Non-pigmented ciliary epithelial cell (primary cell): ENCODE measurements around the gene ACBD7.

Experiments used
- DNase-seq: peaks from one replicate; pipeline ENCODE4 v3.0.0-alpha.2; 2010; ENCODE audit warnings: low read depth

Gene ACBD7

DNA sequence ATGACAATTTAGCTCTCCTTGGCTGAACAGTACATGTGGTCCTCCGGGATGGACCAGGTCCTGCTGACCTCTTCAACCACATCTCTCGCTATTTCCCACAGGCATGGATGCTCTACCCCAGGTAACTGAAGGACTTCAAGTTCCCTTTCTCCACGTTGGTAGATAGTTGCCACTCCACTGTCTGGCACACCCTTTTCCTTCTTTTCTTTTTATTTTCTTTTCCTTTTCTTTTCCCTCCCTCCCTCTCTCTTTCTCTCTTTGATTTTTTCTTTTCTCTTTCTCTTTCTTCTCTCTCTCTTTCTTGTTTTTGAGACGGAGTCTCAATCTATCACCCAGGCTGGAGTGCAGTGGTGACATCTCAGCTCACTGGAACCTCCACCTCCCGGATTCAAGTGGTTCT, 2.8 kb upstream of the ACBD7 start:
- no peak for DNase-seq

DNA sequence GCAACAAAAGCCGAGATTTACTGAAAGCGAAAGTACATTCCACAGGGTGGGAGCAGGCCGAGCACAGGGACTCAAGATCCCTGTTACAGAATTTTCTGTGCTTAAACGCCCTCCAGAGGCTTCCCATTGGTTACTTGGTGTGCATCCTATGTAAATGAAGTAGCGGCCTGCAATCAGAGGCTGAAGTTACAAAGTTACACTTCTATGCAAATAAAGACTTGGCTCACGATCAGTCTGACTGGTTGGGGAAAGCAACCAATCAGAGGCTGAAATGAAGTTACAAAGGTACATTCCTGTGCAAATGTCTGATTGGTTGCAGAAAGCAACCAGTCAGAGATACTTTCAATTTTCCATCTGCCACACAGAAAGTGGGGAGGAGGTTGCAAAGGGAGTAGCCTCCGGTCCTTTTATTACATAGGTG, 4.1 kb downstream of the ACBD7 start:
- peak; percentile 83 for DNase-seq

DNA sequence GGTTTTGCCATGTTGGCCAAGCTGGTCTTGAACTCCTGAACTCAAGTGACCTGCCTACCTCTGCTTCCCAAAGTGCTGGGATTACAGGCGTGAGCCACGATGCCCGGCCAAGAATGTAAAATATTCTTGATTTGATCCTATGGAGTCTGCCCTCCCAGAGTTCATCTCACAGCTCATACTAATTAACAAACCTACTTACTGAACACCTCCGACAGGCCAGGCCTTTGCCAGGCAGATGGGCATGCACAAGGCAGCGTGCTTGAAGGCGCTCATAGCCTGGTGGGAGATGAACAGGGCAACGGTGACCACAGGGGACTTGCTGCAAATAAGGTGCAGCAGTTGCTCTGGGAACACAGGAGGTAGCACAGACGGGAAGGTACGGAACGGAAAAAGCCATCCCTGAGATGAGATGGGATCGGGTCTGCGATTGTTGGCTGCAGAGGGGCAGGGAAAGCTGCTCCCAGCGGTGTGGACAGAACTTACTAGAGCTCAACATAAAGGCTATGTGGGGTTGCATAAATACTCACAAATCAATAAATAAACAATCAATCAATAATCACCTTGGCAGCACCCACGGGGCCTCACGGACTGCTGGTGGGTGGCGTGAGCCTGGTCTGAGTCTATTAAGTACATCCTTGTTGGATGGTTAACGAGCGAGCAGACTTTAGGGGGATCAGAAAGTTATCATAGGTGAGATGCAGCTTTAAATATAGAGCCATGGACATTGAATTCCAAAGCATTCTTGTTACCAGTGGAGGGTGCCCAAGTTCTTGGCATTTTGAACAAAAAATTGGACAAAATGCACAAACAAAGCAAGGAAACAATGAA, 4.7 kb downstream of the ACBD7 start:
- DNase-seq: no peak

DNA sequence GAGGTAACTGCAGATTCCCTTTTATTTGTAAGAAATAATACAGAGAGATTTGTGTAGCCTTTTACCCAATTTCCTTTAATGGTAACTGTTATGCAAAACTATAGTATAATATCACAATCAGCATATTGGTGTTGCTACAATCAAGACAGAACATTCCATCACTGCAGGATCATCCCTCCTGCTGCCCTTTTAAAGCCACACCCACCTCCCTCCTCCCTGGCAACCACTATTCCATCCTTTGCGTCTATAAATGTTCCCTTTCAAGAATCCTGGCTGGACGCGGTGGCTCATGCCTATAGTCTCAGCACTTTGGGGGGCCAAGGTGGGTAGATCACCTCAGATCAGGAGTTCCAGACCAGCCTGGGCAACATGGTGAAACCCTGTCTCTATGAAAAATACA, 13.2 kb downstream of the ACBD7 start:
- no peak for DNase-seq

DNA sequence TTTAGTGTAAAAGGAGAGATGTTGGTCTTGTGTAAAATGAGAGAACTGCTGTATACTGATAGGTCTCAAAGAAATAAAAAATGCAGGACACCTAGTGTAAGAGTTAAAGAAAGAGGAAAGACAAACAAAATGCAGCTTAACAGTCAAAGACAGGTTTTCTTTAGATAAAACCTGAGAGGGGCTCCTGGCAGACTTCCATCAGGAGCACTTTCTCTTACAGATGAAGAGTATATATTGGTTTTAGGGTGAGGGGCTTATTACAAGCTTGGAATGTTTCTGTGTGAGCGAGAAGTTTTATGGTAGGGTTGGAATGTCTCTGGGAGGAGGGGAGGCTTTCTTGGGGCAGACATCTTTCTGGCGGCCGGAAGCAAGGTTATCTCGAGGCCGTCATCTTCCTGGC, 16.2 kb downstream of the ACBD7 start:
- no peak for DNase-seq

DNA sequence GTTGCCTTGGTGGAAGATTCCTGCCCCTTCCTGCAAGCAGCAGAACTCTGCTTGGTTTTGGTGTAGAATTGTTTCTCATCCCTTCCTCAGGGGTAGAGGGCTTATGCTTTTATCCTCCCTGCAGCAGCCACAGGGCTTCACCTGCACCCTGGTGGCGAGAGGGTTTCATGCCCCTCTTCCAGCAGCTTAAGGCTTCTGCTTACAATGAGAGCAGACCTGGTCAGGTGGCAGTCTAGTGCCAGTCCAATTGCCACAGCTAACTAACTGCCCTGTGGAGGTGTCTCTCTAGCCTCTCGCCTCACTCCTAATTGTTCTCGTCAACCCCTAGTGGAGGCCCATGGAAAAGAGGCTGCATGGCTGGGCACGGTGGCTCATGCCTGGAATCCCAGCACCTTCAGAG, 19.3 kb downstream of the ACBD7 start:
- no peak for DNase-seq

DNA sequence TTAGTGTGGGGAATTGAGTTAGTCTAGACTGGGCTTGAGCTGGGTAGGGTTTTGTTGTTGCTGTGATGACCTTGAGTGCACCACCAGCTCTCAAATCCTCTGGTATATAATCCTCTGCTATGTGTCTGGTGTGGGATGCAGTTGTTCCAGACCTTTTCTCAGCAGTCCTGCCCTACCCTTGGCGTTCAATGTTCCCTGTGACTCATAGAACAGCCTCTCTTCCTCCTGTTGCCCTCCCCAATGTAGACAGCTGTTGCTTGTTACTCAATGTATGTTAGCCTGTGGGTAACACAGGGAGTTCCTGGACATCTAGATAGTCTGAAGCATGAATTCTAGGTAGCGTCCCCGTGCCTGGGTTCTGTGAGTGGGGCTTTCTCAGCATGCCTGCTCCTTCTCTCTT, 19.8 kb downstream of the ACBD7 start:
- DNase-seq: peak; percentile 68

DNA sequence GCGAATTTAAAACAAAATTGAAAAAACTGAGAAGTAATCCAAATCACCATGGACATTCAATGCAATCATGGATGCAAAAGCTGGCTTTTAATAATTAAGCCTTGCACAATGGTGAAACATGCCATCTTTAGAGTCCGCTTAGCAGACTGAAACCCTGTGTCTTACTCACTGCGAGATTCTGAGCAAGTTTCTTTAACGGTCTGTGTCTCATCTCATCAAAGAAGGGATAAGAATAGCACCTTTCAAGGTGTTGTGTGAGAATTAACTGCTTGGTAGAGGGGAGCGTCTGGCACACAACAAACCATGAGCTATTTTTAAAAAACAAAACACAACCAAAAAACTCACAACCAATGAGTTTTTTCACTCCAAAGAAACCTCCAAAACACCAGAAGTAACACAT, 21.4 kb downstream of the ACBD7 start:
- DNase-seq: no peak

DNA sequence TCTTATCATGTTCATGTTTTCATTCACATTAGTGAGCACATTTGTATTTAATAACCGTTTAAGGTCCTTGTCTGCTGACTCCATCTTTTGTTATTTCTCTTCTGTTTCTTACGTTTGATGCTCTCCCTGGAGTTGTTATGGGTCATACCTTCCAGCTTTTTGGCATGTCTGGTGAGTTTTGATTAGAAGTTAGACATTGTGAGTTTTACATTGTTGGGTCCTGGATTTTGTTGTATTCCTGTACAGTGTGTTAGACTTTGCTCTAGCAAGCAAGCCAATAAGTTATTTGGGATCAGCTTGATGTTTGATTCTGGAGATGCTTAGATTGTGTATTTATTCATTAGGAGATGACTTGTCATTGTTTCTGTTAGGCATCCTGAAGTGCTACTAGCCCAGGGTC, 27.9 kb downstream of the ACBD7 start:
- no peak for DNase-seq

DNA sequence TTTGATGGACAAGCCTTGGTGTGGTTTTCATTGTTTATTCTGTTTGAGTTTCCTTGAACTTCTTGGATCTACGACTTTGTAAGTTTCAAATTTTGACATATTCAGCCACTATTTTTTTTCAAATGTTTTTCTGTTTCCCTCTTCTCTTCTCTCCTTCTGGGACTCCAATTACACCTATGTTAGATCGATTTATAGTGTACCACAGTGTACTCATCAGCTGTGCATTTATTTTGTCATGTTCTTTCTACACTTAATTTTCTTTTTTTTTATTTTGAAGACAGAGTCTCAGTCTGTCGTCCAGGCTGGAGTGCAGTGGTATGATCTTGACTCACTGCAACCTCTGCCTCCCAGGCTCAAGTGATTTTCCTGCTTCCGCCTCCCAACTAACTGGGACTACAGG, 28.7 kb downstream of the ACBD7 start:
- no peak for DNase-seq

DNA sequence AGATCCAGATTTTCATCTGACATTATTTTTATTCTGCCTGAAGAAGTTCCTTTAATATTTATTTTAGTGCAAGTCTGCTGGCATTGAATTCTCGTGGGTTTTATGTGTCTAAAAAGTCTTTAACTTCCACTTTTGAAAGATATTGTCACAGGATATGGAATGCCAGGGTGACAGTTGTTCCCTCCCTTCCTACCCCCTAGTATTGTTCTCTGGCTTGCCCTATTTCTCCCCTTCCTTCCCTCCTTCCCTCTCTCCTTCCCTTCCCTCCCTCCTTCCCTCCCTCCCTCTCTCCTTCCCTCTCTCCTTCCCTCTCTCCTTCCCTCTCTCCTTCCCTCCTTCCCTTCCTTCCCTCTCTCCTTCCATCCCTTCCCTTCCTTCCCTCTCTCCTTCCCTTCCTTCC, 29.9 kb downstream of the ACBD7 start:
- no peak for DNase-seq

DNA sequence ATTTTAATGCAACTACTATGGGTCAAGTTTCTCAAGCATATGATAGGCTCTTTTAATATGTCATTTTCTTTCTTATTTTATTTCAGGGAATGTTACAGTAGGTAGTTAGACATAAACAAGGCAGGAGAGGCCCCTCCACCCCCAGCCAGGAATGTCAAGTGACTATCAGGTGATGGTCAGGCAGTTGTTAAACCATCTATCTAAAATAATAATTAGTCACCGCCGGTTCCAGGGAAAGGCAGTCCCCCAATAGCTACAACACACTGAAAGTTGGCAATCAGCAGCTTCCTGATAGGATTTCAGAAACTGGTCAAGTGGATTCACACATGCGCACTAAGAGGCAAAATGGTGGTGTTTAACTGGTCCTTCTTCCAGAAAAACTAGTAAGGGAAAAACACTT, 35.5 kb downstream of the ACBD7 start:
- no peak for DNase-seq

DNA sequence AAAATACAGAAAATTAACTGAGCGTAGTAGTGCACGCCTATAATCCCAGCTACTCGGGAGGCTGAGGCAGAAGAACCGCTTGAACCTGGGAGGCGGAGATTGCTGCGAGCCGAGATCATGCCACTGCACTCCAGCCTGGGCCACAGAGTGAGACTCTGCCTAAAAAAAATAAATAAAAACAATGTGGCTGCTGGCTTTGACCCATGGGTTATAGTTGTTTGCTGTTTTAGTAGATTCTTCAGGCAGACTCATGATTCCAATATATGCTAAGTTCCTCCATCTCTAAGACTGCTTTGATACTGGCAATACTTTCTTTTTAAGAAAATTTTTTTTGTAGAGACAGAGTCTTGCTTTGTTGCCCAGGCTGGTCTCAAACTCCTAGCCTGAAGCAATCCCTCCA, 36.5 kb downstream of the ACBD7 start:
- DNase-seq: no peak

DNA sequence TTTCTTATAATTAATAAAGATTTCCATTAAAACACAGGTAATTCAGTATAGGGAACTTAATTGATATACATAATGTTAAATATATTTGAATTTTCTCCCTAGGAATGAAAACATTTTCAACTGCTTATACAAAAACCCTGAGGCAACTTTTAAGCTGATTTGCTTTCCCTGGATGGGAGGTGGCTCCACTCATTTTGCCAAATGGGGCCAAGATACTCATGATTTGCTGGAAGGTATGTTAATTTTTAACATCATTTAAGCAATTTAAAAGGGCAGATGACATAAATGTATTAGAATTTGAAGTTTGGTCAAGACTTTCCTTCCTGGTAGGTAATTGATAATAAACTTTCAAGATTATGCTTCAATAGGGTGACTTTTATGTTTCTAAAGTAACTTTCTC, 39.0 kb downstream of the ACBD7 start:
- DNase-seq: no peak

DNA sequence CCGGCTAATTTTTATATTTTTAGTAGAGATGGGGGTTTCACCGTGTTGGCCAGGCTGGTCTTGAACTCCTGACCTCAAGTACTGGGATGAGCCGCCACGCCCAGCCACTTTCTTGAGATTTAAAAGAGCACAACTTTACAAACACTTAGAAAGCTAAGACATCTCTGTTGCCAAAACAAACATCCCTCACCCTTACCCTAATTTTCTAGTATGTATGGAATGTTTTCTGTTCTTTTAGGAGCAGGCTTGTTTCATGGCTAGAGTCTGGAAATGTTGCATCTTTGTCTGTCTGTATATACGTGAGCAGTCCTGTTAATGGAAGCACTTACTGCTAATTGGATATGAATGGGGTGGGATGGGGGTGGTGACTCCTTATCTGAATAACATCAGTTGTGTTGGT, 42.0 kb downstream of the ACBD7 start:
- peak; percentile 59 for DNase-seq

DNA sequence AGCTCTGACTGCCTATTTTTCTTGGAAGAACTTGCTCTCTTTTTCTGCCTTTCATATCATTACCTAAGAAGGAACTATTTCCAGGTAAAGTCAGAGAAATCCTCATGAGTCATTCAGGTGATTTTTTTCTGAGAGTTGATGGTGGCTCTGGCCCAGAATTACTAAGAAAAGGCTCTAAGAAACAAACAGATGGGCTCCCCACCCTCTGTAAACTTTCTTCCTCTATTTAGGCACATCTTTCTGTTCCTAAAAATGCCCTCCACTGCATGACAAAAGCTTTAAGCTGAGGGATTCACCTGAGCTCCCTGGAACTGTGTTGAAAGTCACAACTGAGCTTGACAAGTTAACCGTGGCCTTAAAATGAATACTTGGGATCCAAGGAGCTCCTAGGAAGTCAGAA, 43.2 kb downstream of the ACBD7 start:
- DNase-seq: no peak

DNA sequence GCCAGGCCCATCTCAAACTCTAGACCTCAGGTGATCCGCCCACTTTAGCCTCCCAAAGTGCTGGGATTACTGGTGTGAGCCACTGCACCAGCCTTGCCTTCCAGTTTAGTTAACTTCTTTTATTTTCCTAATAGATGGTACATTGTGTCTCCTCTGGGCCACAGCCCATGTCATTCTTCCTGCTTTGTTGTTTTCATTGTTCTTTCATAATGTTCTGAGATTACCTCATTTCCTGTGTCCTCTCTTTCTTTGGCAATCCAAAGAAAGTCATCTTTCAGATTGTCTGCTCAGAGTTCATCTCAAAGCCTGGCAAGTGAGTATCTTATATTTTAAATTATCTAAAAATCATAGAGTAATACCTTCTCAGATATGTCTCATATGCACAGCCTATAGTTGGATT, 44.9 kb downstream of the ACBD7 start, which contains the start of gene OLAH:
TSS of gene OLAH (plus strand) at position 270 of the 400 bp plus-strand sequence. CDS start 3,346 bp downstream, outside the sequence.
- DNase-seq: no peak

DNA sequence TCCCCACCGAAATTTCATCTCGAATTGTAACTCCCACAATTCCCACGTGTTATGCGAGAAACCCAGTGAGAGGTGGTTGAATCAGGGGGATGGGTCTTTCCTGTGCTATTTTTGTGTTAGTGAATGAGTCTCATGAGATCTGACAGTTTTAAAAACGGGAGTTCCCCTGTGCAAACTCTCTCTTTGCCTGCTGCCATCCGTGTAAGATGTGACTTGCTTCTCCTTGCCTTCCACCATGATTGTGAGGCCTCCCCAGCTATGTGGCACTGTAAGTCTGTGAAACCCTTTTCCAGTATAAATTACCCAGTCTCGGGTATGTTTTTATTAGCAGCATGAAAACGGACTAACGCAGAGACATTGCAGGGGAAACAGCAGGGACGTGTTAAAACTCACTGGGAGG, 50.2 kb downstream of the ACBD7 start:
- no peak for DNase-seq

DNA sequence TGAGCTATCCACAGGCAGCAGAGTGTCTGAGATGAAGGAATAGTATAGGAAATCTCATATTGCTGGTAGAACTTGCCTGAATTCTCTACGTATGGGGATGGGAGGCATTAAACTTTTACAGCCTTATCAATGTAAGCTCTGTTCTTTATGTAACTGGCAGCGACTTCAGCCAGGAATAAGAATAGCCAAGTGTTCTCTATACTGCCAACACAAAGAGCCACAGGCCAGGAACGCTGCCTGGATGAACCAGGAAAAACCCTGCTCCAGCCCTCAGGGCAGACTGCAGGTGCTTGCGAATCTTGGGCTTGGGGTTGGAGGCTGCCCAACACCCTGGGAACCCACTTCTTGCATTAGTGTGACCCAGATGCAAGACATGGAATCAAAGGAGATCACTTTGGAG, 50.9 kb downstream of the ACBD7 start:
- no peak for DNase-seq

DNA sequence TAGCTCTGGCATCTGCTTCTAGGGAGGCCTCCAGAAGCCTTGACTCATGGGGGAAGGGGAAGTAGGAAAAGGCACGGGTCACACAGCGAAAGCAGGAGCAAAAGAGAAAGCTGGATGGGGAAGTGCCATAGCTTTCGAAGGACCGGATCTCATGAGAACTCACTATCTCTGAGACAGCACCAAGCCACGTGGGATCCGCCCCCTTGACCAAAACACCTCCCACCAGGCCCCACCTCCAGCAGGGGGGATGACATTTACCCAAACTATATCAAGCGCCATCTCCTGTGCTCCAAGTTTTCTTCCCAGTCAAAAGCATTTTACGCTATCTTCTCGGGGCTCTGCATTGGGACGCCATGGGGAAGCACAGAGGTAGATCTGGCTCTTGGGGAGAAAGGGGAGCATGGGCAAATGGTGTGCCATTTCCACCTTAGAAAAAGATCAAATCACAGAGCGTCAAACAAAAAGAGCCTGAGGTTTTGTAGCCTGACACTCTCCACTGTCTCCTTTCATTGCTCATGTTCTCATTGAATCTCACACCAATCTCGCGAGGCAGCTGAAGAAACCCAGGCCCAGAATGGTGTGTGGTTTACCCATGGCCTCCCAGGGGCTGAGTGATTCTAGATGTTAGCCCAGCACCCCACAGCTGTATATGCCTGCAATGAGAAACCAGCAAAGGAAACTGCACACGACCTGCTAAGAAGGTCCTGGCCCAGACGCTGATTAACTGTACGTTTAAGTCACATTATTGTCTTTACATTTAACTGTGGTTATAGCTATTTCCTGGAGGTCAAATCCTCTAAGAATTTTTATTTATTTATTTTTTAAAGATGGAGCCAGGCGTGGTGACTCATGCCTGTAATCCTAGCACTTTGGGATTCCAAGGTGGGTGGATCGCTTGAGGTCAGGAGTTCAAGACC, 52.9 kb downstream of the ACBD7 start:
- DNase-seq: peak; percentile 83

DNA sequence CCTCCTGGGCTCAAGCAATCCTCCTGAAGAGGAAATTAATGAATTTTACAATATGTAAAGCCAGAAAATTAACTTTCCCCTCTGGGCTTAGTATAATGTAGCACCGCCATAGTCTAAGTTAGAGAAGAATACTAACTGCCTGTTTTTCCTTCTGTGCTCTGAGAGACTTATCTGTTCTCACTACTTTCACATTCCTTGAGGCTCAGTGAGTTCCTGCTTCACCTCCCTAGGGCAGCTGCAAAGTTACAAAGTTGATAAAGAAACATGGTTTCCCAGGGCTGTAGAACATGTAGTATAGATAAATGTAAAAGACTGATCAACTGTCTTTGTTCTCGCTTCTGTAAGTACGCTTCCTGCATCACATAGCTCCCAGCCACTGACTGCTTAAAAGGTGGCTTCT, 60.8 kb downstream of the ACBD7 start:
- DNase-seq: no peak
